SK-N-SH (cell line): Measurements from ENCODE around the gene UQCRC1. TPM values are rescaled to one million over a fixed set of nuclear protein-coding genes. Genes with fewer than 3 reads are reported as not detected.

Experiments
- CTCF ChIA-PET: fragments of 300-600, 350-600 bp; formaldehyde crosslinking; extraction: SDS; loops from one replicate; lab custom pipeline; 2021; lab: Yijun Ruan, JAX
- POLR2A ChIA-PET: fragments of 350-600 bp; sonication (Branson Sonifier 250); formaldehyde crosslinking; extraction: SDS; loops from one replicate; lab custom pipeline; 2020; ENCODE audit warnings: antibody characterized with exemption, inconsistent platforms; lab: Yijun Ruan, JAX
- DNase-seq: peaks from one replicate; pipeline ENCODE4 v3.0.0; 2012
- H2AFZ ChIP-seq: fragments of 200-600 bp; sonication (generic); 2 replicates; pipeline ENCODE4 v1.8.1; 2016; ENCODE audit warnings: antibody characterized with exemption, mild to moderate bottlenecking, low read depth
- H3F3A ChIP-seq: fragments of 200-600 bp; sonication (generic); replicated peaks from 2 replicates; pipeline ENCODE3; 2016; ENCODE audit warnings: antibody characterized with exemption, mild to moderate bottlenecking; ENCODE audit not compliant: insufficient read depth
- H3K27ac ChIP-seq, 2 experiments: fragments of 200-500 bp in 1 of 2; fragments of 200-600 bp in 1 of 2; sonication (Bioruptor generic) in 1 of 2; sonication (generic), shearing (Covaris generic) in 1 of 2; 2 replicates each; pipeline versions ENCODE4 v1.5.1 to v1.6.1; 2014 to 2016; ENCODE audit warnings: low read depth in 2 of 2, inconsistent platforms in 1 of 2, low read length in 1 of 2, mild to moderate bottlenecking in 1 of 2, mixed read lengths in 1 of 2
- H3K27me3 ChIP-seq: fragments of 200-600 bp; sonication (generic), shearing (Covaris generic); 2 replicates; pipeline ENCODE4 v1.6.1; 2016; ENCODE audit warnings: mixed run types; ENCODE audit not compliant: insufficient read depth
- H3K36me3 ChIP-seq, 2 experiments: fragments of 200-500 bp in 1 of 2; fragments of 200-600 bp in 1 of 2; sonication (Bioruptor generic) in 1 of 2; sonication (generic) in 1 of 2; replicated peaks in 1 of 2; 2 replicates each; pipeline versions ENCODE3 to v1.5.1; 2014 to 2016; ENCODE audit warnings: low read length in 1 of 2, mild to moderate bottlenecking in 1 of 2; ENCODE audit not compliant: insufficient read depth in 2 of 2, control insufficient read depth in 1 of 2
- H3K4me1 ChIP-seq, 2 experiments: fragments of 200-500 bp in 1 of 2; fragments of 200-600 bp in 1 of 2; sonication (Bioruptor generic) in 1 of 2; sonication (generic), shearing (Covaris generic) in 1 of 2; 2 replicates each; pipeline versions ENCODE4 v1.5.1 to v1.6.1; 2014 to 2016; ENCODE audit warnings: low read depth in 1 of 2, low read length in 1 of 2, mixed run types in 1 of 2; ENCODE audit not compliant: insufficient read depth in 2 of 2, control insufficient read depth in 1 of 2
- H3K4me2 ChIP-seq: fragments of 200-600 bp; sonication (generic), shearing (Covaris generic); 2 replicates; pipeline ENCODE4 v1.6.1; 2017; ENCODE audit warnings: mixed run types
- H3K4me3 ChIP-seq, 2 experiments: fragments of 200-500 bp in 1 of 2; fragments of 200-600 bp in 1 of 2; sonication (Bioruptor generic) in 1 of 2; sonication (generic), shearing (Covaris generic) in 1 of 2; 2 replicates each; pipeline versions ENCODE4 v1.5.1 to v1.8.1; 2014 to 2016; ENCODE audit warnings: low read depth in 2 of 2, inconsistent platforms in 1 of 2, low read length in 1 of 2, mild to moderate bottlenecking in 1 of 2, mixed read lengths in 1 of 2, moderate library complexity in 1 of 2
- H3K79me2 ChIP-seq: fragments of 200-600 bp; sonication (generic); 2 replicates; pipeline ENCODE4 v1.8.1; 2017; ENCODE audit warnings: mild to moderate bottlenecking; ENCODE audit not compliant: insufficient read depth
- H3K9ac ChIP-seq: fragments of 200-600 bp; sonication (generic); 2 replicates; pipeline ENCODE4 v1.6.1; 2017; ENCODE audit warnings: mixed run types
- H3K9me2 ChIP-seq: fragments of 200-600 bp; sonication (generic); 2 replicates; pipeline ENCODE4 v1.6.1; 2017; ENCODE audit warnings: mixed run types
- H3K9me3 ChIP-seq: fragments of 200-600 bp; sonication (generic); 2 replicates; pipeline ENCODE4 v1.6.1; 2017; ENCODE audit warnings: mixed run types, mild to moderate bottlenecking, moderate library complexity
- H4K20me1 ChIP-seq: fragments of 200-600 bp; sonication (generic); 2 replicates; pipeline ENCODE4 v1.6.1; 2017; ENCODE audit warnings: mild to moderate bottlenecking, mixed run types; ENCODE audit not compliant: insufficient read depth
- ELF1 ChIP-seq: IDR thresholded peaks from 2 replicates; pipeline ENCODE4 v1.4.0; 2012
- EZH2phosphoT487 ChIP-seq: fragments of 200-600 bp; sonication (generic); IDR thresholded peaks from 2 replicates; pipeline ENCODE4 v1.6.1; 2017; ENCODE audit warnings: low read depth, mixed run types, mild to moderate bottlenecking, antibody characterized with exemption, moderate library complexity, borderline replicate concordance
- FOSL2 ChIP-seq: IDR thresholded peaks from 2 replicates; pipeline ENCODE4 v1.4.0; 2012; ENCODE audit warnings: low read depth, mild to moderate bottlenecking, moderate library complexity, borderline replicate concordance
- FOXJ3 ChIP-seq: sonication (generic); formaldehyde crosslinking; IDR thresholded peaks from 2 replicates; pipeline ENCODE4 v1.5.1; 2020; ENCODE audit warnings: mild to moderate bottlenecking, missing genetic modification reagents
- GATA2 ChIP-seq: sonication (generic); formaldehyde crosslinking; IDR thresholded peaks from 2 replicates; pipeline ENCODE4 v1.5.0; 2020; ENCODE audit warnings: mild to moderate bottlenecking, missing genetic modification reagents
- JUND ChIP-seq: IDR thresholded peaks from 2 replicates; pipeline ENCODE4 v1.4.0; 2012
- MXI1 ChIP-seq: IDR thresholded peaks from 2 replicates; pipeline ENCODE4 v1.6.1; 2012; ENCODE audit warnings: mild to moderate bottlenecking, low read depth, low read length, improper control_type of control experiment
- NFIC ChIP-seq: IDR thresholded peaks from 2 replicates; pipeline ENCODE4 v1.4.0; 2012; ENCODE audit warnings: borderline replicate concordance
- NRF1 ChIP-seq: IDR thresholded peaks from 2 replicates; pipeline ENCODE4 v1.6.1; 2012; ENCODE audit warnings: low read depth, mild to moderate bottlenecking, low read length
- RAD21 ChIP-seq: IDR thresholded peaks from 2 replicates; pipeline ENCODE4 v1.6.1; 2012; ENCODE audit warnings: mild to moderate bottlenecking, low read length
- RCOR1 ChIP-seq: fragments of 150-350 bp; IDR thresholded peaks from 2 replicates; pipeline ENCODE4 v1.6.1; 2017; ENCODE audit warnings: antibody characterized with exemption, low read length
- RFX5 ChIP-seq: IDR thresholded peaks from 2 replicates; pipeline ENCODE4 v1.6.1; 2012; ENCODE audit warnings: mild to moderate bottlenecking, improper control_type of control experiment, low read length
- RXRA ChIP-seq: IDR thresholded peaks from 2 replicates; pipeline ENCODE4 v1.4.0; 2012; ENCODE audit warnings: low read depth, mild to moderate bottlenecking, borderline replicate concordance
- SMC3 ChIP-seq: IDR thresholded peaks from 2 replicates; pipeline ENCODE4 v1.6.1; 2012; ENCODE audit warnings: low read depth, low read length, improper control_type of control experiment
- YY1 ChIP-seq: IDR thresholded peaks from 2 replicates; pipeline ENCODE4 v1.4.0; 2012; ENCODE audit warnings: low read depth, mild to moderate bottlenecking
- WGBS: methylation state at CpG from one replicate; pipeline ENCODE4 v1.1.6; 2017; ENCODE audit warnings: low lambda C conversion rate; 5-methylcytosine and 5-hydroxymethylcytosine counted together
- polyA plus RNA-seq, 3 experiments: library from polyadenylated mRNA; depleted of rRNA; stranded (reverse); fragments of >200 nt; gene quantifications; 2 replicates each; pipeline ENCODE4 v1.2.3, GENCODE V29; 2012
- TF ChIP-seq, protein P1 (sequence below): IDR thresholded peaks from 2 replicates; pipeline ENCODE4 v1.6.1; 2012; ENCODE audit warnings: mild to moderate bottlenecking, low read depth, low read length, moderate library complexity
- TF ChIP-seq, protein P2 (sequence below): fragments of 150-350 bp; IDR thresholded peaks from 2 replicates; pipeline ENCODE4 v1.6.1; 2017; ENCODE audit warnings: antibody characterized with exemption, low read length, low read depth, borderline replicate concordance
- TF ChIP-seq, protein P3 (sequence below): IDR thresholded peaks from 2 replicates; pipeline ENCODE4 v1.4.0; 2012; ENCODE audit warnings: low read depth, borderline replicate concordance
- TF ChIP-seq, protein P4 (sequence below): IDR thresholded peaks from 2 replicates; pipeline ENCODE4 v1.4.0; 2012; ENCODE audit warnings: low read depth

The UQCRC1 gene
- polyA plus RNA-seq, 1 of the 3 experiments (the other 2 are of a cell fraction): 284 TPM

DNA sequence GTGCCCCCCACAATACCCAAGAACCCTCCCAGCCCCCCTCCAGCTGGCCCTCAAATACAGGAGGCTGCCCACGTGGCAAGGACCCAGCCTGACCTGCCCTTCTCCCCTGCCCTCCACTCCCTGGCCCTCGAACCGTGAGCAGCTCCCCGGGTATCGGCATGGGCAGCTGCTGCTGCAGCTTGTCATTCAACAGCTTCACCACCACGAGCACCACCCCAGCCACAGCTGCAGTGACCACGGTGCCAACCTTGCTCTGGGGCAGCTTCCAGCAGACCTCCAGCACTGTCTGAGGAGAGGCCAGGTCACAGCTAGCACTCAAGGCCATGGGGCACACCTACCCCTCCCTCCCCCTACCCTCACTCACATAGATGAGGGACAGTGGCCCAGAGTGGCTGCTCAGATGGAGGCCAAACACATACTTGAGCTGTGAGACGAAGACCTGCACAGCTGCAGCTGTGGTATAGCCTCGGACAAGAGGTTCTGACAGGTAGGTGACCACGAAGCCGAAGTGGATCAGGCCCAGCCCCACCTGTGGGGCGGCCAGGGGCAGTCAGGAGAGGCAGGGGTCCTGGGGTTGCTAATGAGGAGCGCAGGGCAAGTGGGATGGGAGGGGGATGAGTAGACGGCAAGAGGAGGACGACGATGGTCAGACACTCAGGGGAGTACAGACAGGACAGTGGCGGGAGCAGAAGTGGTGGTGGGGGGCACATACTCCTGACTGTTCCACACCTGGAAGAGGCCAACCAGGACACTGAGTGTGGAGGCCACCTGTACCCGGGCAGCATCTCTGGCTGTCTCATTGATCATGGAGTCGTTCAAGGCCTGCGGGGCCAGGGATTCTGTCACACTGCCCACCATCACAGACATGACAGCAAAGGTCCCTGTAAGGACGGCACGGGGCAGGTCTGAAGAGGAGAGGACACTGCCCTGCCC is 22.3 kb upstream of the UQCRC1 start:
- H3K9ac ChIP-seq: no peak overlapping the region
- H3K9me3 ChIP-seq: no peaks in the 10 kb centered on the region
- peaks cover 14% of the 10 kb centered on the region; the same call in 1 of the 2 replicates for H4K20me1 ChIP-seq
- H3F3A ChIP-seq: no peaks in the 10 kb centered on the region
- no peak overlapping the region for H3K4me3 ChIP-seq
- no peak overlapping the region for H3K4me2 ChIP-seq
- no peak overlapping the region for H3K27ac ChIP-seq
- ChIA-PET CTCF (no interaction called here), POLR2A (interaction anchor here (0.5 kb wide), 1 partner anchor 9 kb away, joined by 3 read pairs; no protein-coding TSS in a partner anchor)
- no peaks in the 10 kb centered on the region for H3K27me3 ChIP-seq
- H3K4me1 ChIP-seq: peaks cover 16 to 23% of the 10 kb centered on the region in 2 experiments
- TF ChIP-seq SMC3 (no peak), NRF1 (no peak), RCOR1 (no peak), FOSL2 (no peak), RAD21 (no peak), RXRA (no peak)
- TF ChIP-seq, protein P1, sequence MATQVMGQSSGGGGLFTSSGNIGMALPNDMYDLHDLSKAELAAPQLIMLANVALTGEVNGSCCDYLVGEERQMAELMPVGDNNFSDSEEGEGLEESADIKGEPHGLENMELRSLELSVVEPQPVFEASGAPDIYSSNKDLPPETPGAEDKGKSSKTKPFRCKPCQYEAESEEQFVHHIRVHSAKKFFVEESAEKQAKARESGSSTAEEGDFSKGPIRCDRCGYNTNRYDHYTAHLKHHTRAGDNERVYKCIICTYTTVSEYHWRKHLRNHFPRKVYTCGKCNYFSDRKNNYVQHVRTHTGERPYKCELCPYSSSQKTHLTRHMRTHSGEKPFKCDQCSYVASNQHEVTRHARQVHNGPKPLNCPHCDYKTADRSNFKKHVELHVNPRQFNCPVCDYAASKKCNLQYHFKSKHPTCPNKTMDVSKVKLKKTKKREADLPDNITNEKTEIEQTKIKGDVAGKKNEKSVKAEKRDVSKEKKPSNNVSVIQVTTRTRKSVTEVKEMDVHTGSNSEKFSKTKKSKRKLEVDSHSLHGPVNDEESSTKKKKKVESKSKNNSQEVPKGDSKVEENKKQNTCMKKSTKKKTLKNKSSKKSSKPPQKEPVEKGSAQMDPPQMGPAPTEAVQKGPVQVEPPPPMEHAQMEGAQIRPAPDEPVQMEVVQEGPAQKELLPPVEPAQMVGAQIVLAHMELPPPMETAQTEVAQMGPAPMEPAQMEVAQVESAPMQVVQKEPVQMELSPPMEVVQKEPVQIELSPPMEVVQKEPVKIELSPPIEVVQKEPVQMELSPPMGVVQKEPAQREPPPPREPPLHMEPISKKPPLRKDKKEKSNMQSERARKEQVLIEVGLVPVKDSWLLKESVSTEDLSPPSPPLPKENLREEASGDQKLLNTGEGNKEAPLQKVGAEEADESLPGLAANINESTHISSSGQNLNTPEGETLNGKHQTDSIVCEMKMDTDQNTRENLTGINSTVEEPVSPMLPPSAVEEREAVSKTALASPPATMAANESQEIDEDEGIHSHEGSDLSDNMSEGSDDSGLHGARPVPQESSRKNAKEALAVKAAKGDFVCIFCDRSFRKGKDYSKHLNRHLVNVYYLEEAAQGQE: no peak
- TF ChIP-seq, protein P2, sequence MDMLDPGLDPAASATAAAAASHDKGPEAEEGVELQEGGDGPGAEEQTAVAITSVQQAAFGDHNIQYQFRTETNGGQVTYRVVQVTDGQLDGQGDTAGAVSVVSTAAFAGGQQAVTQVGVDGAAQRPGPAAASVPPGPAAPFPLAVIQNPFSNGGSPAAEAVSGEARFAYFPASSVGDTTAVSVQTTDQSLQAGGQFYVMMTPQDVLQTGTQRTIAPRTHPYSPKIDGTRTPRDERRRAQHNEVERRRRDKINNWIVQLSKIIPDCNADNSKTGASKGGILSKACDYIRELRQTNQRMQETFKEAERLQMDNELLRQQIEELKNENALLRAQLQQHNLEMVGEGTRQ: no peak
- H3K79me2 ChIP-seq: peaks cover 23% of the 10 kb centered on the region
- 96% methylated on average over 12 of the region's 22 CpGs for WGBS
- no peak for DNase-seq
- H3K9me2 ChIP-seq: no peaks in the 10 kb centered on the region
- H3K36me3 ChIP-seq: peaks cover 0 to 49% of the 10 kb centered on the region in 2 experiments
- no peak overlapping the region for H2AFZ ChIP-seq

DNA sequence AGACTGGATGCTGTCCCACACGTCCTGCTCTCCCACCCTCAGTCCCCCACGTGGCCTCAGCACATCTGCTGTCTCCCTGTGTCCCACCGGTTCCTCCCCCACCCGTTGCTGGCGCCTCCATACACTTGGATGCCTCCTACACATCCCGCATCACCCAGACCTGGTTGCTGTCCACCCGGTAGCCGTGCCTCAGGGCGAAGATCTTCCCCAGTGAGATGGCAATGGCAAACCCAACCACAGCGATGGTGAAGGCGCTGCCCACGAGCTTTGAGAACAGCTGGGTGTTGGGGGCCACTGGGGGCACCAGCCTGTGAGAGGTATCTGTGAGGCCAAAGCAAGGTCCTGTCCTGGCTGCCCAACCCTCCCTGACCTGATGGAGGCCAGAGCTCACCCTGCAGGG is 21.4 kb upstream of the UQCRC1 start:
- H3K9ac ChIP-seq: no peak overlapping the region
- peaks cover 3 to 51% of the 10 kb centered on the region in 2 experiments for H3K36me3 ChIP-seq
- peaks cover 7 to 14% of the 10 kb centered on the region in 2 experiments; a peak in 3 of 4 replicates for H3K4me1 ChIP-seq
- H2AFZ ChIP-seq: no peak overlapping the region
- H3K4me3 ChIP-seq: no peak overlapping the region
- POLR2A ChIA-PET: no interaction called here
- no peak for DNase-seq
- no peaks in the 10 kb centered on the region for H3K9me3 ChIP-seq
- WGBS: 87% methylated on average over 12 of the region's 12 CpGs
- peaks cover 14% of the 10 kb centered on the region; the same call in 1 of the 2 replicates for H4K20me1 ChIP-seq
- CTCF ChIA-PET: no interaction called here
- no peaks in the 10 kb centered on the region for H3K9me2 ChIP-seq
- no peaks in the 10 kb centered on the region for H3K27me3 ChIP-seq
- H3K79me2 ChIP-seq: peaks cover 16% of the 10 kb centered on the region
- H3F3A ChIP-seq: no peaks in the 10 kb centered on the region
- H3K4me2 ChIP-seq: no peak overlapping the region
- H3K27ac ChIP-seq: no peak overlapping the region
- TF ChIP-seq, protein P2: no peak
- TF ChIP-seq JUND (no peak), NRF1 (no peak), FOSL2 (no peak), GATA2 (no peak), YY1 (no peak), MXI1 (no peak), SMC3 (no peak), RFX5 (no peak), NFIC (no peak), EZH2phosphoT487 (no peak), FOXJ3 (CRISPR knock-in tag) (no peak), ELF1 (no peak), RCOR1 (no peak)
- TF ChIP-seq, protein P3, sequence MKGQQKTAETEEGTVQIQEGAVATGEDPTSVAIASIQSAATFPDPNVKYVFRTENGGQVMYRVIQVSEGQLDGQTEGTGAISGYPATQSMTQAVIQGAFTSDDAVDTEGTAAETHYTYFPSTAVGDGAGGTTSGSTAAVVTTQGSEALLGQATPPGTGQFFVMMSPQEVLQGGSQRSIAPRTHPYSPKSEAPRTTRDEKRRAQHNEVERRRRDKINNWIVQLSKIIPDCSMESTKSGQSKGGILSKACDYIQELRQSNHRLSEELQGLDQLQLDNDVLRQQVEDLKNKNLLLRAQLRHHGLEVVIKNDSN: no peak
- TF ChIP-seq, protein P4, sequence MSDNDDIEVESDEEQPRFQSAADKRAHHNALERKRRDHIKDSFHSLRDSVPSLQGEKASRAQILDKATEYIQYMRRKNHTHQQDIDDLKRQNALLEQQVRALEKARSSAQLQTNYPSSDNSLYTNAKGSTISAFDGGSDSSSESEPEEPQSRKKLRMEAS: no peak
